Measurements from ENCODE around the gene PAF1. TPM values are rescaled to one million over a fixed set of nuclear protein-coding genes. Genes with fewer than 3 reads are reported as not detected.
"Not testable (repeated sequence)": the region's sequence is repeated elsewhere in the genome, so short reads cannot be mapped to it uniquely, and the experiment has no call there.

Gene PAF1
- polyA plus RNA-seq, 3 donors, result 67.2 to 70.8 (median 68.1) TPM

GRCh38 chr19:39398297-39398864 lies 7.5 kb upstream of the PAF1 start:
- DNase-seq (ENCODE audit: extremely low read depth in 1 of 11, low read depth in 9 of 11, low spot score in 4 of 11), result no peak

GRCh38 chr19:39397360-39398296 lies 6.7 kb upstream of the PAF1 start:
- DNase-seq (ENCODE audit: extremely low read depth in 1 of 11, low read depth in 9 of 11, low spot score in 4 of 11), result peak in 4 of 11 donors; percentile 61 to 78 (median 66)

GRCh38 chr19:39390451-39390750 lies 505 bp downstream of the PAF1 start:
- peak in 1 of 11 donors; percentile 51 for DNase-seq (ENCODE audit: extremely low read depth in 1 of 11, low read depth in 9 of 11, low spot score in 4 of 11)

GRCh38 chr19:39389631-39390414 lies 1.1 kb downstream of the PAF1 start:
- no peak for DNase-seq (ENCODE audit: extremely low read depth in 1 of 11, low read depth in 9 of 11, low spot score in 4 of 11)

GRCh38 chr19:39388657-39389056 lies 2.2 kb downstream of the PAF1 start:
- no peak for DNase-seq (ENCODE audit: extremely low read depth in 1 of 11, low read depth in 9 of 11, low spot score in 4 of 11)

GRCh38 chr19:39386557-39386956 lies 4.3 kb downstream of the PAF1 start:
- DNase-seq (ENCODE audit: extremely low read depth in 1 of 11, low read depth in 9 of 11, low spot score in 4 of 11), result no peak

- DNase-seq (ENCODE audit: extremely low read depth in 1 of 11, low read depth in 9 of 11, low spot score in 4 of 11), result no peak
Measured at GRCh38 chr19:39385629-39386411, 5.1 kb downstream of the PAF1 start.

GRCh38 chr19:39384839-39385568 lies 5.9 kb downstream of the PAF1 start:
- DNase-seq (ENCODE audit: extremely low read depth in 1 of 11, low read depth in 9 of 11, low spot score in 4 of 11), result no peak

GRCh38 chr19:39382991-39383828 lies 7.7 kb downstream of the PAF1 start:
- DNase-seq (ENCODE audit: extremely low read depth in 1 of 11, low read depth in 9 of 11, low spot score in 4 of 11), result no peak

- DNase-seq (ENCODE audit: extremely low read depth in 1 of 11, low read depth in 9 of 11, low spot score in 4 of 11), result no peak
Measured at GRCh38 chr19:39381910-39382611, 8.8 kb downstream of the PAF1 start.

- DNase-seq (ENCODE audit: extremely low read depth in 1 of 11, low read depth in 9 of 11, low spot score in 4 of 11), result no peak
Measured at GRCh38 chr19:39380521-39381502, 10.1 kb downstream of the PAF1 start.

- DNase-seq (ENCODE audit: extremely low read depth in 1 of 11, low read depth in 9 of 11, low spot score in 4 of 11), result no peak
Measured at GRCh38 chr19:39379865-39380396, 11.0 kb downstream of the PAF1 start.

GRCh38 chr19:39379366-39379765 lies 11.5 kb downstream of the PAF1 start:
- DNase-seq (ENCODE audit: extremely low read depth in 1 of 11, low read depth in 9 of 11, low spot score in 4 of 11), result not testable (repeated sequence)

- DNase-seq (ENCODE audit: extremely low read depth in 1 of 11, low read depth in 9 of 11, low spot score in 4 of 11), result no peak
Measured at GRCh38 chr19:39377373-39378362, 13.2 kb downstream of the PAF1 start.

- no peak for DNase-seq (ENCODE audit: extremely low read depth in 1 of 11, low read depth in 9 of 11, low spot score in 4 of 11)
Measured at GRCh38 chr19:39375929-39376328, 15.0 kb downstream of the PAF1 start.

Measured in renal cortex interstitium (tissue), 11 donors.